ENCODE data around the gene AFF3.

Gene AFF3

GRCh38 chr2:99860720-99861375 lies 281.5 kb downstream of the AFF3 start:
- no peak for TF ChIP-seq CTCF (IDR thresholded peaks at IDR 0.05; ENCODE audit: control insufficient read depth, extremely low read depth, insufficient read depth)
- DNase-seq (ENCODE audit: low read depth), result no peak
- no peak overlapping the region for H3K4me3 ChIP-seq (ENCODE audit: low read depth, low read length)

GRCh38 chr2:99858951-99859596 lies 283.3 kb downstream of the AFF3 start:
- DNase-seq (ENCODE audit: low read depth), result no peak
- no peak overlapping the region for H3K4me3 ChIP-seq (ENCODE audit: low read depth, low read length)
- no peak for TF ChIP-seq CTCF (IDR thresholded peaks at IDR 0.05; ENCODE audit: control insufficient read depth, extremely low read depth, insufficient read depth)

- no peak for TF ChIP-seq CTCF (IDR thresholded peaks at IDR 0.05; ENCODE audit: control insufficient read depth, extremely low read depth, insufficient read depth)
- no peak overlapping the region for H3K4me3 ChIP-seq (ENCODE audit: low read depth, low read length)
- no peak for DNase-seq (ENCODE audit: low read depth)
Observed at GRCh38 chr2:99857867-99858444, 284.4 kb downstream of the AFF3 start.

- DNase-seq (ENCODE audit: low read depth), result no peak
- H3K4me3 ChIP-seq (ENCODE audit: low read depth, low read length), result no peak overlapping the region
- no peak for TF ChIP-seq CTCF (IDR thresholded peaks at IDR 0.05; ENCODE audit: control insufficient read depth, extremely low read depth, insufficient read depth)
Observed at GRCh38 chr2:99857372-99857771, 285.0 kb downstream of the AFF3 start.

- no peak for DNase-seq (ENCODE audit: low read depth)
- H3K4me3 ChIP-seq (ENCODE audit: low read depth, low read length), result no peak overlapping the region
- TF ChIP-seq CTCF (IDR thresholded peaks at IDR 0.05; ENCODE audit: control insufficient read depth, extremely low read depth, insufficient read depth), result no peak
Observed at GRCh38 chr2:99856119-99856518, 286.3 kb downstream of the AFF3 start.

GRCh38 chr2:99854236-99854852 lies 288.0 kb downstream of the AFF3 start:
- TF ChIP-seq CTCF (IDR thresholded peaks at IDR 0.05; ENCODE audit: control insufficient read depth, extremely low read depth, insufficient read depth), result no peak
- no peak for DNase-seq (ENCODE audit: low read depth)
- no peak overlapping the region for H3K4me3 ChIP-seq (ENCODE audit: low read depth, low read length)

Measured in LNCaP clone FGC (cell line).